Nephron progenitor cell (in vitro differentiated cells): ENCODE measurements around the gene NPW.

Source experiments
- DNase-seq: peaks from one replicate; pipeline ENCODE4 v3.0.0; 2021
- H3K27ac Mint-ChIP-seq: 2 replicates; pipeline ENCODE4 v1.8.0; 2021; ENCODE audit warnings: mild to moderate bottlenecking, moderate library complexity, mixed read lengths
- H3K27me3 Mint-ChIP-seq: 2 replicates; pipeline ENCODE4 v1.8.0; 2021; ENCODE audit warnings: mild to moderate bottlenecking, low read depth, mixed read lengths; ENCODE audit not compliant: poor library complexity
- H3K36me3 Mint-ChIP-seq: 2 replicates; pipeline ENCODE4 v1.8.0; 2021; ENCODE audit warnings: low read depth, mixed read lengths
- H3K4me1 Mint-ChIP-seq: 2 replicates; pipeline ENCODE4 v1.8.0; 2021; ENCODE audit warnings: mixed read lengths
- H3K4me3 Mint-ChIP-seq: 2 replicates; pipeline ENCODE4 v1.8.0; 2021; ENCODE audit warnings: mild to moderate bottlenecking, moderate library complexity, mixed read lengths
- H3K9me3 Mint-ChIP-seq: 2 replicates; pipeline ENCODE4 v1.8.0; 2021; ENCODE audit warnings: mild to moderate bottlenecking, moderate library complexity, mixed read lengths
- CTCF ChIP-seq: fragments of 200-600 bp; sonication (generic); IDR thresholded peaks from 2 replicates; pipeline ENCODE4 v1.5.0; 2021; ENCODE audit warnings: antibody characterized with exemption

NPW gene

GRCh38 chr16:1979271-1980029, 40.1 kb upstream of the NPW start:
- Mint-ChIP-seq H3K4me3 (no peak overlapping the region), H3K27me3 (peaks cover 58% of the 10 kb centered on the region), H3K27ac (no peak overlapping the region), H3K9me3 (no peaks in the 10 kb centered on the region), H3K36me3 (peaks cover 5% of the 10 kb centered on the region), H3K4me1 (peaks cover 8% of the 10 kb centered on the region)
- no peak for TF ChIP-seq CTCF
- DNase-seq = peak; percentile 47

- Mint-ChIP-seq H3K9me3 (no peaks in the 10 kb centered on the region), H3K4me1 (peaks cover 15% of the 10 kb centered on the region), H3K36me3 (peaks cover 5% of the 10 kb centered on the region), H3K4me3 (no peak overlapping the region), H3K27me3 (peaks cover 58% of the 10 kb centered on the region), H3K27ac (no peak overlapping the region)
- DNase-seq = no peak
- TF ChIP-seq CTCF = no peak
These were observed 39.4 kb upstream of the NPW start for GRCh38 chr16:1980030-1980769.

- Mint-ChIP-seq H3K4me1 (peaks cover 17% of the 10 kb centered on the region), H3K9me3 (no peaks in the 10 kb centered on the region), H3K4me3 (no peak overlapping the region), H3K27ac (no peak overlapping the region), H3K36me3 (peaks cover 5% of the 10 kb centered on the region), H3K27me3 (peaks cover 58% of the 10 kb centered on the region)
- TF ChIP-seq CTCF = no peak
- DNase-seq = no peak
These were observed 38.9 kb upstream of the NPW start for GRCh38 chr16:1980770-1981087.

GRCh38 chr16:1981398-1981836, 38.2 kb upstream of the NPW start, which contains the start of gene NOXO1:
Gene NOXO1 (minus strand): TSS chr16:1981469. CDS start chr16:1981179, 290 bp downstream.
- TF ChIP-seq CTCF = no peak
- Mint-ChIP-seq H3K4me1 (peaks cover 17% of the 10 kb centered on the region), H3K9me3 (no peaks in the 10 kb centered on the region), H3K27me3 (peaks cover 58% of the 10 kb centered on the region), H3K27ac (no peak within 1 kb of the TSS), H3K36me3 (peaks cover 5% of the 10 kb centered on the region), H3K4me3 (peak within 1 kb of the TSS; percentile 19)
- DNase-seq = no peak

GRCh38 chr16:1982013-1982433, 37.6 kb upstream of the NPW start:
- Mint-ChIP-seq H3K9me3 (no peaks in the 10 kb centered on the region), H3K36me3 (peaks cover 12% of the 10 kb centered on the region), H3K27me3 (peaks cover 64% of the 10 kb centered on the region), H3K4me1 (peaks cover 17% of the 10 kb centered on the region), H3K27ac (no peak overlapping the region), H3K4me3 (no peak overlapping the region)
- no peak for DNase-seq
- TF ChIP-seq CTCF = no peak
